Measurements from ENCODE around the gene RAD51C. TPM values are rescaled to one million over a fixed set of nuclear protein-coding genes. Genes with fewer than 3 reads are reported as not detected.
"Not testable (repeated sequence)": the region's sequence is repeated elsewhere in the genome, so short reads cannot be mapped to it uniquely, and the experiment has no call there.

RAD51C gene
- total RNA-seq (33.7 TPM), polyA plus RNA-seq (26.7 TPM)

DNA sequence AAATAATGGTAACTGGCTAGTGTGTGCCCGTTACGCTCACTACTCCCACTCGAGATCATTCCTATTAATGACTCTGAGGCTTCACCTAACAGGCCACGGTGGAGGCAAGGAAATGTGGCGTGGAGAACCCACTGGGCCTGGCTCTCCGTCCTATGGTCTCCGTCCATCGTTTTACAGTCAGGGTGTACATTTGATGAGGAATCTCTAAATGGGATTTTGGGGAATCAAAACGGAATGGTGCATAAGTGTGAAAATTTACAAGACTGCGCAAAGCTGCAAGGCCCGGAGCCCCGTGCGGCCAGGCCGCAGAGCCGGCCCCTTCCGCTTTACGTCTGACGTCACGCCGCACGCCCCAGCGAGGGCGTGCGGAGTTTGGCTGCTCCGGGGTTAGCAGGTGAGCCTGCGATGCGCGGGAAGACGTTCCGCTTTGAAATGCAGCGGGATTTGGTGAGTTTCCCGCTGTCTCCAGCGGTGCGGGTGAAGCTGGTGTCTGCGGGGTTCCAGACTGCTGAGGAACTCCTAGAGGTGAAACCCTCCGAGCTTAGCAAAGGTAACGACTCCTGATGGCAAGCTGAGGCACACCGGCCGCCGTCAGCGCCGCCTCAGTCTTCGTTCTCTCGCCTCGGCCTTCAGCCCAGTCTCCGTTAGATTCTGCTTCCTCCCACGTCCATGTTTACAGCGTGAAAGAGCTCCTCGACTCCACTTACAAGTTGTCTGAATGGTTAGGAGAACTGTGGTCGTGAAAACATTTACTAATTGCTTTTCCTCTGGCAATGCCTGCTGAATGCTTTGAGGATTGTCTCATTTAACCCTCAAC is at the start of gene RAD51C:
Gene RAD51C, plus strand, starts transcription at position 364 of the 817 bp plus-strand sequence. Its CDS starts 42 bp downstream, at position 406.
- DNase-seq (ENCODE audit: extremely low spot score): peak; percentile 64
- 11% methylated on average over 50 of the region's 50 CpGs for WGBS
- no peaks in the 10 kb centered on the region for H3K36me3 ChIP-seq (ENCODE audit: insufficient read depth)
- peak within 1 kb of the TSS; percentile 66 for H3K4me3 ChIP-seq (ENCODE audit: low read depth, low read length)
- peak within 1 kb of the TSS; percentile 80 for H3K27ac ChIP-seq (ENCODE audit: low read depth)
- peaks cover 1% of the 10 kb centered on the region for H3K4me1 ChIP-seq (ENCODE audit: insufficient read depth)

DNA sequence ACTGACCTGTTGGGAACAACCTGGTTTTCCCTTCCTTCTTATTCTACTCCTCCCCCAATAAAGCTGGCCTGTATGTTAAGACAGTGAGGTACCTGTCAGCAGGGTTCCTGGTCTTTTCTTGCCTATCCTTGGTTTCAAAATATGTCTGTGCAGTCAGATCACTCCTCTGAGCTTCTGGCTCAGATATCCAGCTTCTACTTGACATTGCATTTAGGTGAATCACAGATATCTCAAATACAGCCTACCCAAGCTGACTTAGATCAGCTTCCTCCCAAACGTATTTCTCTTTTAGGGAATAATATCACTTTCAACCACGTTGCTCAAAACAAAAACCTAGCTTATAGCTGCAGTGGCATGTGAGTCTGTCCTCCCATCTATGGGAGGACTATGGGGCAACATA is 49.3 kb upstream of the RAD51C start:
- Histone ChIP-seq H3K4me3 (ENCODE audit: low read depth, low read length) (no peak overlapping the region), H3K4me1 (ENCODE audit: insufficient read depth) (no peaks in the 10 kb centered on the region), H3K36me3 (ENCODE audit: insufficient read depth) (no peaks in the 10 kb centered on the region), H3K27ac (ENCODE audit: low read depth) (no peak overlapping the region)
- no peak for DNase-seq (ENCODE audit: extremely low spot score)
- 37% methylated on average over 2 of the region's 2 CpGs for WGBS

GRCh38 chr17:58648236-58648635 is 44.2 kb upstream of the RAD51C start:
- no peak overlapping the region for H3K4me3 ChIP-seq (ENCODE audit: low read depth, low read length)
- no peaks in the 10 kb centered on the region for H3K4me1 ChIP-seq (ENCODE audit: insufficient read depth)
- no peak overlapping the region for H3K27ac ChIP-seq (ENCODE audit: low read depth)
- no peaks in the 10 kb centered on the region for H3K36me3 ChIP-seq (ENCODE audit: insufficient read depth)
- DNase-seq (ENCODE audit: extremely low spot score): no peak

GRCh38 chr17:58657962-58658803 is 34.2 kb upstream of the RAD51C start:
- H3K4me3 ChIP-seq (ENCODE audit: low read depth, low read length); H3K4me1 ChIP-seq (ENCODE audit: insufficient read depth); H3K36me3 ChIP-seq (ENCODE audit: insufficient read depth); DNase-seq (ENCODE audit: extremely low spot score): not testable (repeated sequence)
- 55% methylated on average over 10 of the region's 10 CpGs for WGBS
- H3K27ac ChIP-seq (ENCODE audit: low read depth): peak overlapping the region; percentile 64

DNA sequence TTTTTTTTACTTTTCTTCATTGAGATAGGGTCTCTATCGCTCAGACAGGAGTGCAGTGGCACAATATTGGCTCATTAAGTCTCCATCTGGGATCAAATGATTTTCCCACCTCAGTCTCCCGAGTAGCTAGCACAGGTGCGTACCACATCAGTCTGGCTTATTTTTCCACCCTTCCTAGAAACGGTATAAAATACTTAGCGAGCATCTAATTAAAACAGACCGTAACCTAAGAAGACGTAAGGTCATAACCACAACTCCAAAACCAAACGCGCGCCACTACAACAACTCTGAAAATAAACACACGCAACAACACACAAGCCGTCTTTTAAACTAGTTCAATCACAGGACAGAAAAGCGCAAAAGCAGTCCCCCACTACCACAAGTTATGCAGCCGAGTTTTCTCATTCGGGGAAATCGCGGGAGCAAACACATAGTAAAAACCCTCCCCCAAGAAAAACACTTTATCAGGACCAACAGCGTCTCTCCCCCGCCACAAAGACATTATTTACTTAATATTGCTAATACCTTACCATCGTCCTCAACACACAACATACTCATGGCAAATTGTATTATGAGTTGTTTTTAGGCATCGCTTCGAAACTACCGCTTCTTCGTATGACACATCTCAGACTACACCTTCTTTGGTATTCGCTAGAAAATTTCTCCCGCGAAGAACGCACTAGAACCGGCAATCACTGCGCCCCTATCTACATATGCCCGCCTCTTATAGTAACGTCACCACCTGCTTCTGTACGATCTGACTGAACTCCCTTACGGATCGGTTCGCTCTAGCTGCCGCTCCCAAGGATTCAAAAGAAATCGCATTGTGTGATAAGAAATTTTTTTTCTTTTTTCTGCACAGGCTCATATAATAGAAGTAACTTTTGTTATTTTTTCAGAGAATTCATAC is 33.3 kb upstream of the RAD51C start:
- DNase-seq (ENCODE audit: extremely low spot score): peak; percentile 97
- WGBS: 1% methylated on average over 38 of the region's 38 CpGs
- Histone ChIP-seq H3K36me3 (ENCODE audit: insufficient read depth) (no peaks in the 10 kb centered on the region), H3K4me3 (ENCODE audit: low read depth, low read length) (peak overlapping the region; percentile 4), H3K4me1 (ENCODE audit: insufficient read depth) (no peaks in the 10 kb centered on the region), H3K27ac (ENCODE audit: low read depth) (peak overlapping the region; percentile 64)

DNA sequence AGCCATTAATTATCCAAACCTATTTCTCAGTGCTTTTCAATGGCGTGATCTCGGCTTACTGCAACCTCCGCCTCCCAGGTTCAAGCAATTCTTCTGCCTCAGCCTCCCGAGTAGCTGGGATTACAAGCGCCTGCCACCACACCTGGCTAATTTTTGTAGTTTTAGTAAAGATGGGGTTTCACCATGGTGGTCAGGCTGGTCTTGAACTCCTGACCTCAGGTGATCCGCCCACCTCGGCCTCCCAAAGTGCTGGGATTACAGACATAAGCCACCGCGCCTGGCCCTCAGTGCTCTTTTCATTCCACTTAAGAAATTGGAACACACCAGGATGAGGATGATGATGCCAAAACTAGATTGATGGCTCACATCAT is 32.7 kb upstream of the RAD51C start:
- not testable (repeated sequence) for H3K4me1 ChIP-seq (ENCODE audit: insufficient read depth); H3K27ac ChIP-seq (ENCODE audit: low read depth); DNase-seq (ENCODE audit: extremely low spot score); H3K36me3 ChIP-seq (ENCODE audit: insufficient read depth)
- H3K4me3 ChIP-seq (ENCODE audit: low read depth, low read length): peak overlapping the region; percentile 4
- 37% methylated on average over 9 of the region's 9 CpGs for WGBS

DNA sequence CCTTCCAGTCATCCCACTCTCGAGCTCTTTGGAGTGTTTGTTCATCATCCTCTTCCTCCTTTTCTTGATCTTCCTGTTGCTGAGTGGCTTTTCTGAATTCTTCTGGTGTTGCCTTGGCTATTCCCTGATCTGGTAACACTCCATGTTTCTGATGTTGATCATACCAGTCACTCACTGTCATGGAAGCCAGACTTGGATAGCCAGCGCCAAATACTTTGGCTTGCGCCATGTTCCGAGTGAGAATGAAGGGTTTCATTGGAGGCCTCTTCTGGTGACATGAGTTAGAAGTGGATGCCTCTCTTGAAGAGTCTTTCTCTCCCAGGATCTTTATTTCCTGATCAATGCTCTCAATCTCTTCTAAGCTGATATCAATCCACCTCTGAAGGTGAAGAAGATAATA is 31.8 kb upstream of the RAD51C start:
- DNase-seq (ENCODE audit: extremely low spot score): no peak
- no peaks in the 10 kb centered on the region for H3K4me1 ChIP-seq (ENCODE audit: insufficient read depth)
- WGBS: 91% methylated on average over 4 of the region's 4 CpGs
- no peak overlapping the region for H3K27ac ChIP-seq (ENCODE audit: low read depth)
- no peak overlapping the region for H3K4me3 ChIP-seq (ENCODE audit: low read depth, low read length)
- H3K36me3 ChIP-seq (ENCODE audit: insufficient read depth): no peaks in the 10 kb centered on the region

DNA sequence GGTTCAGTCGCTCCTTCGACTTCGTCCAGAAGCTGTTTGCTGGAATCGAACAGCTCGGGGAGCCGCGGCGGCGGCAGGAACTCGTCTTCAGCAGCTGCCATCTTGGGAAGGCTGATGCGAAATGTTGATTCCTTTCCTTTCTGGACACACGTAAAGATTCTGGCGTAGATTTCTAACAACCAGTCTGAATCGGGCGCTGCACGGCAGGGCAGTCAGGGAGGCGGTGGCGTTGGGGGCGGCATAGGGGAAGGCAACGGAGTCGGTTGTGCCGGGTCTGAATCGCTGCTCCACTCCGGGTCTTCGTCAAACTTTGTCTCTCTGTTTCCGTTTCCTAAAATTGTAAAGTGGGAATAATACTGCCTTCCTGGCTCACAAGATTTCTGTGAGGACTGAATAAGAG is 30.9 kb upstream of the RAD51C start:
- H3K36me3 ChIP-seq (ENCODE audit: insufficient read depth): no peaks in the 10 kb centered on the region
- no peak overlapping the region for H3K27ac ChIP-seq (ENCODE audit: low read depth)
- DNase-seq (ENCODE audit: extremely low spot score): no peak
- no peak overlapping the region for H3K4me3 ChIP-seq (ENCODE audit: low read depth, low read length)
- 92% methylated on average over 26 of the region's 26 CpGs for WGBS
- H3K4me1 ChIP-seq (ENCODE audit: insufficient read depth): peaks cover 2% of the 10 kb centered on the region

DNA sequence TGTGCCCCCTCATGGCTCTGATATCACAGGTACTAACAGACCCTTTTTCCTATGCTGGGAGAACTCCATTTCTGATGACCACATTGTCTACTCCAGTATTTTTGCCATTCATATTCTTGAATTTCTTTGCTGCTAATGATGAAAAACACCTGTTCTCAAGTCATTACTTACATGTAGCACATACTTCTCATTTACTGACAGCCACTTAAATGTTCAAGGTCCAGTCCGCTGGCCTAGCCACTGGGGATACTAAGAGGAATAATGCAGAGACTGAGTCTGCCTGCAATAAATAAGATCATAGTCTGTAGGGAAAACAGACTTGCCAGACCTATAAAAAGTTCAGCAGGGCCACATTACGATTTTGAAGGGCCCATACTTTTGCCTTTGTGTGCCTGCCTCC is 28.1 kb upstream of the RAD51C start:
- DNase-seq (ENCODE audit: extremely low spot score): no peak
- 65% methylated on average over 2 of the region's 2 CpGs for WGBS
- H3K4me1 ChIP-seq (ENCODE audit: insufficient read depth): peaks cover 2% of the 10 kb centered on the region
- no peak overlapping the region for H3K27ac ChIP-seq (ENCODE audit: low read depth)
- H3K4me3 ChIP-seq (ENCODE audit: low read depth, low read length): no peak overlapping the region
- no peaks in the 10 kb centered on the region for H3K36me3 ChIP-seq (ENCODE audit: insufficient read depth)

- peaks cover 2% of the 10 kb centered on the region for H3K4me1 ChIP-seq (ENCODE audit: insufficient read depth)
- DNase-seq (ENCODE audit: extremely low spot score): no peak
- no peaks in the 10 kb centered on the region for H3K36me3 ChIP-seq (ENCODE audit: insufficient read depth)
- WGBS: 85% methylated on average over 25 of the region's 25 CpGs
- no peak overlapping the region for H3K4me3 ChIP-seq (ENCODE audit: low read depth, low read length)
- no peak overlapping the region for H3K27ac ChIP-seq (ENCODE audit: low read depth)
Measured at GRCh38 chr17:58665946-58666857, 26.2 kb upstream of the RAD51C start.

- peak; percentile 51 for DNase-seq (ENCODE audit: extremely low spot score)
- WGBS: 43% methylated on average over 19 of the region's 19 CpGs
- Histone ChIP-seq H3K4me1 (ENCODE audit: insufficient read depth) (peaks cover 2% of the 10 kb centered on the region), H3K36me3 (ENCODE audit: insufficient read depth) (no peaks in the 10 kb centered on the region), H3K4me3 (ENCODE audit: low read depth, low read length) (no peak overlapping the region), H3K27ac (ENCODE audit: low read depth) (no peak overlapping the region)
Measured at GRCh38 chr17:58666858-58667267, 25.5 kb upstream of the RAD51C start.

GRCh38 chr17:58667934-58668597 is 24.3 kb upstream of the RAD51C start:
- no peak overlapping the region for H3K4me3 ChIP-seq (ENCODE audit: low read depth, low read length)
- H3K36me3 ChIP-seq (ENCODE audit: insufficient read depth): no peaks in the 10 kb centered on the region
- 59% methylated on average over 1 of the region's 1 CpG for WGBS
- peaks cover 2% of the 10 kb centered on the region for H3K4me1 ChIP-seq (ENCODE audit: insufficient read depth)
- DNase-seq (ENCODE audit: extremely low spot score): no peak
- H3K27ac ChIP-seq (ENCODE audit: low read depth): no peak overlapping the region

Data from urinary bladder (tissue), 4 donors.